ENCODE measurements around the gene GNAI3.

The GNAI3 gene

GRCh38 chr1:109661391-109661790 lies 113.0 kb downstream of the GNAI3 start:
- H3K4me3 ChIP-seq (ENCODE audit: low read depth, low read length) = no peak overlapping the region
- no peak for TF ChIP-seq CTCF (IDR thresholded peaks at IDR 0.05; ENCODE audit: borderline replicate concordance, insufficient read depth, low read depth, low read length)

GRCh38 chr1:109664671-109665070 lies 116.3 kb downstream of the GNAI3 start:
- TF ChIP-seq CTCF (IDR thresholded peaks at IDR 0.05; ENCODE audit: borderline replicate concordance, insufficient read depth, low read depth, low read length) = no peak
- no peak overlapping the region for H3K4me3 ChIP-seq (ENCODE audit: low read depth, low read length)

GRCh38 chr1:109667452-109668122 lies 119.2 kb downstream of the GNAI3 start, which contains the start of gene GSTM2:
Gene GSTM2, plus strand, starts transcription at chr1:109668057. Its CDS starts 59 bp downstream, at chr1:109668116.
- peak within 1 kb of the TSS; percentile 29 for H3K4me3 ChIP-seq (ENCODE audit: low read depth, low read length)

More at GRCh38 chr1:109667452-109668122, 119.2 kb downstream of the GNAI3 start, which contains the start of gene GSTM2:
- TF ChIP-seq CTCF (IDR thresholded peaks at IDR 0.05; ENCODE audit: borderline replicate concordance, insufficient read depth, low read depth, low read length) = no peak

All from GM12875 (cell line).